KMS-11 (cell line): ENCODE measurements around the gene TK2.

Experiments used
- H2AFZ ChIP-seq: fragments of 200-600 bp; sonication (generic); 2 replicates; pipeline ENCODE4 v1.6.1; 2016; ENCODE audit warnings: antibody characterized with exemption, mixed run types, low read depth
- H3K27ac ChIP-seq: fragments of 200-600 bp; sonication (generic); 2 replicates; pipeline ENCODE4 v1.6.1; 2016; ENCODE audit warnings: mild to moderate bottlenecking, mixed run types
- H3K27me3 ChIP-seq: fragments of 200-600 bp; sonication (generic); 2 replicates; pipeline ENCODE4 v1.6.1; 2017; ENCODE audit warnings: mild to moderate bottlenecking, low read depth, mixed run types, moderate library complexity; ENCODE audit not compliant: insufficient read depth
- H3K36me3 ChIP-seq: fragments of 200-600 bp; sonication (generic); 2 replicates; pipeline ENCODE4 v1.6.1; 2017; ENCODE audit warnings: mild to moderate bottlenecking, mixed run types; ENCODE audit not compliant: insufficient read depth
- H3K4me1 ChIP-seq: fragments of 200-600 bp; sonication (generic); 2 replicates; pipeline ENCODE4 v1.6.1; 2016; ENCODE audit warnings: mild to moderate bottlenecking, low read depth, mixed run types; ENCODE audit not compliant: poor library complexity, severe bottlenecking
- H3K4me2 ChIP-seq: fragments of 200-600 bp; sonication (generic); 2 replicates; pipeline ENCODE4 v1.7.0; 2016; ENCODE audit warnings: mild to moderate bottlenecking, mixed run types
- H3K4me3 ChIP-seq: fragments of 200-600 bp; sonication (generic); IDR thresholded peaks from 2 replicates; pipeline ENCODE4 v1.6.1; 2017; ENCODE audit warnings: low read depth, low read length, mixed read lengths; ENCODE audit not compliant: insufficient read depth
- H3K79me2 ChIP-seq: fragments of 200-600 bp; sonication (generic); 2 replicates; pipeline ENCODE4 v1.6.1; 2016; ENCODE audit warnings: low read depth, mixed run types; ENCODE audit not compliant: insufficient read depth
- H3K9ac ChIP-seq: fragments of 200-600 bp; sonication (generic); 2 replicates; pipeline ENCODE4 v1.6.1; 2016; ENCODE audit warnings: mild to moderate bottlenecking, mixed run types
- H4K20me1 ChIP-seq: fragments of 200-600 bp; sonication (generic); 2 replicates; pipeline ENCODE4 v1.6.1; 2016; ENCODE audit warnings: mild to moderate bottlenecking, mixed run types; ENCODE audit not compliant: insufficient read depth
- CTCF ChIP-seq: fragments of 200-600 bp; sonication (generic); conservative IDR thresholded peaks from 2 replicates; pipeline ENCODE4 v1.6.1; 2017; ENCODE audit warnings: low read depth, mild to moderate bottlenecking, antibody characterized with exemption, low read length, moderate library complexity, mixed read lengths

TK2 gene

GRCh38 chr16:66470556-66470955, 79.4 kb downstream of the TK2 start:
- Histone ChIP-seq H3K9ac (no peak overlapping the region), H3K4me2 (no peak overlapping the region), H3K27me3 (no peaks in the 10 kb centered on the region), H3K4me3 (no peak overlapping the region), H3K4me1 (peaks cover 22% of the 10 kb centered on the region), H4K20me1 (no peaks in the 10 kb centered on the region), H3K79me2 (no peaks in the 10 kb centered on the region), H3K27ac (no peak overlapping the region), H2AFZ (no peak overlapping the region), H3K36me3 (no peaks in the 10 kb centered on the region)
- no peak for TF ChIP-seq CTCF

- Histone ChIP-seq H3K27ac (no peak overlapping the region), H3K9ac (no peak overlapping the region), H3K27me3 (no peaks in the 10 kb centered on the region), H3K79me2 (no peaks in the 10 kb centered on the region), H3K36me3 (no peaks in the 10 kb centered on the region), H3K4me1 (peaks cover 17% of the 10 kb centered on the region), H4K20me1 (no peaks in the 10 kb centered on the region), H3K4me3 (no peak overlapping the region), H3K4me2 (no peak overlapping the region), H2AFZ (no peak overlapping the region)
- TF ChIP-seq CTCF = no peak
Measured at GRCh38 chr16:66469947-66470546, 79.9 kb downstream of the TK2 start.

GRCh38 chr16:66469291-66469946, 80.5 kb downstream of the TK2 start:
- no peaks in the 10 kb centered on the region for H4K20me1 ChIP-seq
- no peak overlapping the region for H3K9ac ChIP-seq
- no peaks in the 10 kb centered on the region for H3K79me2 ChIP-seq
- peaks cover 11% of the 10 kb centered on the region for H3K4me1 ChIP-seq
- H3K36me3 ChIP-seq = no peaks in the 10 kb centered on the region
- H2AFZ ChIP-seq = no peak overlapping the region
- no peak overlapping the region for H3K4me3 ChIP-seq
- no peak for TF ChIP-seq CTCF
- H3K27me3 ChIP-seq = no peaks in the 10 kb centered on the region
- no peak overlapping the region for H3K4me2 ChIP-seq
- no peak overlapping the region for H3K27ac ChIP-seq

- Histone ChIP-seq H3K4me2 (no peak overlapping the region), H3K4me1 (peaks cover 2% of the 10 kb centered on the region)
- TF ChIP-seq CTCF = no peak
Measured at GRCh38 chr16:66468321-66468965, 81.5 kb downstream of the TK2 start.

More at GRCh38 chr16:66468321-66468965, 81.5 kb downstream of the TK2 start:
- Histone ChIP-seq H3K79me2 (no peaks in the 10 kb centered on the region), H3K27ac (no peak overlapping the region), H2AFZ (no peak overlapping the region), H3K27me3 (no peaks in the 10 kb centered on the region), H3K4me3 (no peak overlapping the region), H4K20me1 (no peaks in the 10 kb centered on the region), H3K9ac (no peak overlapping the region), H3K36me3 (no peaks in the 10 kb centered on the region)
